T-helper 22 cell (primary cell): Measurements from ENCODE around the gene SH2B2.
"Not testable (repeated sequence)": the region's sequence is repeated elsewhere in the genome, so short reads cannot be mapped to it uniquely, and the experiment has no call there.

Experiments
- DNase-seq: peaks from one replicate; pipeline ENCODE4 v3.0.0-alpha.2; 2020; ENCODE audit warnings: low read depth

The SH2B2 gene

DNA sequence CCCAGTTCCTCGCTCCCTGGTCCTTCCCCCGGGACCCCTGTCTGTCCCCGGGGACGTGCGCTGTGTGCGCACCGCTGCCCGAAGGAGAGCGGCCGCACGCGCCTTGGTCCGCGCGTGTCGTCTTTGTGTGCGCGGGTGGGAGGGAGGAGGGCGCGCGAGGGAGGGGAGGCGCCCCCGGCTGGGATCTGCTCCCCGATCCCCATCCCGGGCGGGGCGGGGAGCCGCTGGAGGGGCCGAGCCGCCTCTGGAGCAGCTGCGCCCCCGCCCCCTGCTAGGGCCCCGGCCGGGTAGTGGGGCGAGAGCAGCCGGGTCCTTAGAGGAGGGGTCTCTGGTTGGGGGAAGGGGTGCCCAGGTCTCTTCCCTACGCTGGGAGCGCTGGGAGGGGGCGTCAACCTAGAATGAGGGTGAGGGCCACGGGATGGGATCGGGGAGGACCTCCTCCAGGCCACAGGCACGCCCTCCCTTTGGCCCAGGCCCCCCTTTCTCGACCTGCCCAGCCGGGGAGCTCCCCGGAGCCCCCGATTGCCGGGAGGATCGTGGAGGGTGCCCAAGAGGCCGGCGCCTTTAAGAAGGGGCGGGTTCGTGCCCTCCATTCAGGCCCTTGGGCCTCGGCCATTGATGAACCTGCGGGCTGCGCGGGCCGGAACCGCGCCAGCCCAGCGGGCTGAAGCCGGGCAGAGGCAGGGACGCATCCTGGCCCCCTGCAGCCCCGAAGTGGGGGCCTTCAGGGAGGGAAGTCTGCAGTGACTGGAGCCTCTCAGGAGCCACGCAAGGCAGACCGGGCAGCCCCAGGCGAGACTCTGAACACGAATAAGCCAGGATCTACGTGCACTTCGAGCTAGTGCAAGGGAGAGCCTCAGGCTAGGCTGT lies 678 bp downstream of the SH2B2 start:
- DNase-seq: no peak

- no peak for DNase-seq
These were observed 1.3 kb downstream of the SH2B2 start for GRCh38 chr7:102287981-102288278.

GRCh38 chr7:102288285-102288930 lies 1.7 kb downstream of the SH2B2 start:
- DNase-seq: no peak

GRCh38 chr7:102289057-102289456 lies 2.4 kb downstream of the SH2B2 start:
- no peak for DNase-seq

DNA sequence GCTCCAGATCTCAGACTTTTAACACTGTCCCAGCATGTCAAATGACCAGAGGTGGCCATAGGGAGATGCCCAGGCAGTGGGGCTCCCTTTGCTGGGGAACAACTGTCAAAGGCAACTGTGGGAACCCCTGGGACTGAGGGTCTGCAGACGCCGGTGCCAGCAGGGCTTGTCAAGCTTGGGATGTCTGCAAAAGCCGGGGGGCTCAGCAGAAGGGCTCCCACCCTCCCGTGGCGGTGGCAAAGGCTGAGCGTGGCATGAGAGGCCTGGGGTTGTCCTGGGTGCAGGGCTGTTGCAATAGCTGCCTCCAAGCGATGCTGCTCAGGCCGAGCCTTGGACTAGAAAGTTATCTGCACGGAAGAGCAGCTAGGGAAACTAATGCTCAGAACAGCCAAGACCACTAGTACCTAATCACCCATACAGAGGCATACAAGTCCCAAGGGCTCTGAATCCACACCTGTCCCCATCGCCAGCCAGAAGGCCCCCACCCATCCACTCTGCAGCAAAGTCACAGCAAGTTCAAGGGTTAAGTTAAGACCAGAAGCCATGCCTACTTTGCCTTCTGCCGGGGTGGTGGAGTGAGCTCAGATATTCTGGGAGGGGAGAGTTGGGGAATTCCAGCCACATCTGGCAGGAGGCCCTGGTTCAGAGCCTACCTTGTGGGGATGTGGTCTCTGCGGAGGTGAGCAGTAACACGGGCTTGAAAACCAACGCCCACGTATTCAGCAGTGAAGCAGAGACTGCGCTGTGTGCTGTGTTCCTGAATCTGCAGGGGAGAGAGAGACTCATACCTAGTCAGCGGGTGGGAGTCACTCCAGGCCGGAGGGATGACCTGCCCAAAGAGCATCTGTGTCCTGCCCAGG lies 4.6 kb downstream of the SH2B2 start:
- no peak for DNase-seq

DNA sequence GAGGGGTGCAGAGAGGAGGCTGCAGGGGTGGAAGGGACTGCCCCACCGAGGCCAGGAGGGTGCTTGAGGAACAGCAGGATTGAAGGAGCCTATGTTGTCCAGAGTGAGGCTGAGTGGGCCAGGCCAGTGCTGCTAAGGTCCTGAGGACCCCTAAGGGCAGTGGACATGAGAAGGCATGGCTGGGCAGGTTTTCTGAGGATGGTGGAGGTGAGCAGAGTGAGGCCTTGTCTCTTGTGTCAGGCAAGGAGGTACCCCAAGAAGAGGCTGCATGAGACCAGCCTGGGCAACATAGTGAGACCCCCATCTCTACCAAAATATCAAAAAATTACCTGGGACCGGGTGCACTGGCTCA lies 5.2 kb downstream of the SH2B2 start:
- no peak for DNase-seq

- no peak for DNase-seq
These were observed 6.4 kb downstream of the SH2B2 start for GRCh38 chr7:102292813-102293798.

GRCh38 chr7:102294589-102294988 lies 7.9 kb downstream of the SH2B2 start:
- DNase-seq: no peak

- DNase-seq: no peak
These were observed 8.9 kb downstream of the SH2B2 start for GRCh38 chr7:102295346-102296178.

GRCh38 chr7:102296179-102296438 lies 9.4 kb downstream of the SH2B2 start:
- DNase-seq: no peak

DNA sequence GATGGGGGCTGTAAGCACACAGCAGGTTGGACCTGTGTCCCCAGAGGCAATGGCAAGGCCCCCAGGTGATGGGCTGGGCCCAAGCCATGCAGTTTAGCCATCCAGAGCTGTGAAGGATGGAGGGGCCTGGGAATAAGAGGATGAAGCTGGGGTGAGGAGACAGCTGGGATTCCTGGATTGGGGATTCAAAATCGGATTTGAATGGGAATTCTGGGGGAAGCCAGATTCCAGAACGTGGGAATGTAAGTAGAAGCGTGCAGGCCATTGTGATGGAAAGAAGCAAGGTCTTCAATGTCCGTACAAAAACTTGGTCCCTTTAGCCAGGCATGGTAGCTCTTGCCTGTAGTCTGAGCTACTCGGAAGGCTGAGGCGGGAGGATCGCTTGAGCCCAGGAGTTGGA lies 9.8 kb downstream of the SH2B2 start:
- no peak for DNase-seq

DNA sequence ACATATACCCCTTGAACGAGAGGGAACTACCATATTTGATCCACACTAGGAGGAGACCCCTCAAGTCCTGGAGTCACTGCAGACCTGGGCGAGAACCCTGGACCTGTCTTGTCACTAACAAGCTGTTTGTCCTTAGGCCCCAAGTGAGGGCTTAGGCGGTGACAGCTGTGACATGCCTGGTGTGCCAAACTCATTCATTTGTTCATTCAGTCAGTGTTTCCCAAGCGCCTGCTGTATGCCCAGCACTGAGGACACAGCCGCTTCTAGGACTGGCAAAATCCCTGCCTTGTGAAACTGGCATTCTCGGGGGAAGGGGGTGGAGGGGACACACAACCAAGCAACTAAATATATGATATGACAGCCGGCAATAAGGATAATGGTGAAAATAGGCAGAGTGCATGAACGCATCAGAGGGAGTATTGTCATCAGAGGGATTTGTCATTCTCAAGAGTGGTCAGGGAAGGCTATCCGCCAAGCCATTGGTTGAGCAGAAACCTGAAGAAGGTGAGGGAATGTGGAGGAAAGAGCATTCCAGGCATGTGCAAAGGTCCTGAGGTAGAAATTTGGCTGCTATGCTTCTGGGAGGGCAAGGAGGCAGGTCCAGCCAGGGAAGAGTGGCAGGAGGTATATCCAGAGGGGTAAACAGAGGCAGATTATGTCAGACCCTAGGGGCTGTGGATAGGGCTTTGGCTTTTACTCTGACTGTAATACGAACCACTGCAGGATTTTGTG lies 11.0 kb downstream of the SH2B2 start:
- no peak for DNase-seq

- no peak for DNase-seq
These were observed 14.1 kb downstream of the SH2B2 start for GRCh38 chr7:102300643-102301221.

DNA sequence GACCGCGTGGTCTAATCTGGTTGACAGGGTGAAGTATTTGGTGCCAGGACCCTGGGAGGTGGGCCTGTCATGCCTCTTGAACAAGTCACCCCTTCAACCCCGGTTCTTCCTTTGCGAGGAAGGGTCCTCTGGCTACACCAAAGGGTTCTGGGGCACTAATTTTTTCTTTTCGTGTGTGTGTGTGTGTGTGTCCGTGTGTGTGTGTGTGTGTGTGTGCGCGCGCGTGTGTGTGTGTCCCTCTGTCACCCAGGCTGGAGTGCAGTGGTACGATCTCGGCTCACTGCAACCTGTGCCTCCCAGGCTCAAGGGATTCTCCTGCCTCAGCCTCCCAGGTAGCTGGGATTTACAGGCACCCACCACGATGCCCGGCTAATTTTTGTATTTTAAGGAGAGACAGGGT lies 14.7 kb downstream of the SH2B2 start:
- DNase-seq: not testable (repeated sequence)

DNA sequence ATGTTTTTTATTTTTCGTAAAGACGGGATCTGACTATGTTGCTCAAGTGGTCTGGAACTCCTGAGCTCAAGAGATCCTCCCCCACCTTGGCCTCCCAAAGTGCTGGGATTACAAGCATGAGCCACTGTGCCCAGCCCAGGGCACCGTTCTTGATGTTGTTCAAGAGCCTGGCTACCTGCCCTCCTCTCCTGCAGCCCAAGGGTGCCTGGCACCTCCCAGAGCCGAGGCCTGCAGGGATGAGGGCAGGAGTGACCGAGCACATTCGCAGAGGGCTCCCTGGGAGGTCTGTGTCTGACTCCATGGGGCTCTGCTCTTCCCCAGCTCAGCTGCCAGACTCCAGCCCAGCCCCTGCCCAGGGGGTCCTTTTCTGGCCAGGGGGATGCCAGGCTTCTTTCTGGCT lies 15.4 kb downstream of the SH2B2 start:
- no peak for DNase-seq

DNA sequence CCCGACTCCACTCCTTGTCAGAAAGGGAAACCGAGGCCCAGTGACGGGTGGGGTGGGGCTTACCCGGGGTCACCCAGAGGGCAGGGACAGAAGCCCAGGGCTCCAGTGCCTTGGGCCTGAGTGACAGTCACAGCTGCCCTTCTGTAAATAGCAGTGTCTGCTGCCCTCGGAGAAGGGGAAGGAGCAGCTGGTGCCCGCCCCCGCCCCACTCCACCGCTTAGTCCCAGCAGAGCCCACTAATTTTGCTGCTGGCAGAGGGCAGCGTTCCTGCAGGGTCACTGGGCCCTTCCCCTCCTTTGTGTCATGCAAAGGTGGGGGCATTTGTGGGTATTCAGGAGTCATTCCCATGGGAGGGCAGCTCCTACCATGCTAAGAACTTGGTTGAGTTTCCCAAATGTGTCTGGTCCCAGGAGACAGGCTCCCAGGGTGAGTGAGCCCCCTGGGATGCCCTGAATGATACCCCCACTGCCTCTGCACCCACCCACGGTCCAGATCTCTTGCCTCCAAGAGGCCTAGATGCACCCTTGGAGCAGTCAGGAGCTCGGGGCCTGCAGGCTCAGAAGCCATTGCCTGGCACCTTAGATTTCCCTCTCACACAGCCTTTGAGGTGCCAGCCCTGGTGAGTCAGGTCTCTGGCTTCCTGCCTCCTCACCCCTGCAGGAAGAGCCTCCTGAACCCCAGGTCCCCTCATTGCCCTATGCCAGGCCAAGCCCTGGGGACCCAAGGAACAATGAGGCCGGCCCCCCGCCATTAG lies 17.2 kb downstream of the SH2B2 start:
- DNase-seq: no peak

DNA sequence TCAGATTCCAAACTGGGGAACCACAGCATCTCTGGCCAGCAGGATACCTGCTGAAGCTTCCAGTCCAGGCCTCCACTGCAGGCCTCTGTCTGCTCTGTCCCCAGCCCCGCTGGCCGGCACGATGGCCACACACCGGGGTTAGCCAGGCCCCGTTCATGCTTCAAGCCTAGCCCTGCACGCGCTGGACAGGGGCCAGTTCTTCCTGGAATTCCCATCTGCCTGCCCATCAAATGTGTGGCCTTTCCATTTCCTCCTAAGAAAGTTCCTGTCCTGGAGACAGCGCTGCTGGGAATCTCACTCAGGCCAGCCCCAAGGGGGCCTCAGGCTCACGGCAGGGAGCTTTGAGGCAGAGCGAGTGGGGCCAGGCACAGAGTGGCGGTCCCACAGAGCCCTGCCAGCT lies 18.0 kb downstream of the SH2B2 start:
- no peak for DNase-seq

DNA sequence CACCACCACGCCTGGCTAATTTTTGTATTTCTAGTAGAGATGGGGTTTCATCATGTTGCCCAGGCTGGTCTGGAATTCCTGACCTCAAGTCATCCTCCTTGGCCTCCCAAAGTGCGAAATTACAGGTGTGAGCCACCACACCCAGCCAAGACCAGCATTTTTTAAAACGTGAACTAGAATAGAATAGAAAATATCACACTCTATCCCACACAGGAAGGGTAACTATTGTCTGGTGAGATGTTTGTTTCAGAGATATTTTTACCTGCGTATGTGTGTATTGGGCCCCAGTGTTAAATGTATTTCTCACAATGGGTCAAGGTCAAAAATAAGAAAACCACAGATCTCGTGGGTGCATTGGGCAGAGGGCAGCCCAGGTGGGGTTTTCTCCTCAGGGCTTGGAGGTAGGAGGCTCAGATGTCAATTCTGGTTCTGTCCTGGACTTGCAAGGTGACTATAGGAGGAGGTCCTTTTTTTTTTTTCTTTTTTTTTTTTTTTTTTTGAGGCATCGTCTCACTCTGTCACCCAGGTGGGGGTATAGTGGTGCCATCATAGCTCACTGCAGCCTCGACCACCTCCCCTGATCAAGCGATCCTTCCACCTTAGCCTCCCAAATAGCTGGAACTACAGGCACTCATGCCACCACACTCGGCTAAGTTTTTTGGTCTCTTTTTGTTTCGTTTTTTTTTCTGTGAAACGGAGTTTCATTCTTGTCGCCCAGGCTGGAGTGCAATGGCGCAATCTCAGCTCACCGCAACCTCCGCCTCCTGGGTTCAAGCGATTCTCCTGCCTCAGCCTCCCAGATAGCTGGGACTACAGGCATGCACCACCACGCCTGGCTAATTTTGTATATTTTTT lies 19.0 kb downstream of the SH2B2 start:
- no peak for DNase-seq
